Measurements from ENCODE around the gene RHOF.
A peak's percentile ranks its signal among the peaks of the same experiment; 100 is the strongest.

The RHOF gene

GRCh38 chr12:121819212-121819949 is 25.9 kb upstream of the RHOF start:
- DNase-seq (ENCODE audit: low read depth), result no peak

- DNase-seq (ENCODE audit: low read depth), result no peak
Observed at GRCh38 chr12:121817648-121818043, 24.2 kb upstream of the RHOF start.

GRCh38 chr12:121816925-121817647 is 23.6 kb upstream of the RHOF start:
- DNase-seq (ENCODE audit: low read depth), result no peak

- DNase-seq (ENCODE audit: low read depth), result no peak
Observed at GRCh38 chr12:121815263-121815662, 21.8 kb upstream of the RHOF start.

DNA sequence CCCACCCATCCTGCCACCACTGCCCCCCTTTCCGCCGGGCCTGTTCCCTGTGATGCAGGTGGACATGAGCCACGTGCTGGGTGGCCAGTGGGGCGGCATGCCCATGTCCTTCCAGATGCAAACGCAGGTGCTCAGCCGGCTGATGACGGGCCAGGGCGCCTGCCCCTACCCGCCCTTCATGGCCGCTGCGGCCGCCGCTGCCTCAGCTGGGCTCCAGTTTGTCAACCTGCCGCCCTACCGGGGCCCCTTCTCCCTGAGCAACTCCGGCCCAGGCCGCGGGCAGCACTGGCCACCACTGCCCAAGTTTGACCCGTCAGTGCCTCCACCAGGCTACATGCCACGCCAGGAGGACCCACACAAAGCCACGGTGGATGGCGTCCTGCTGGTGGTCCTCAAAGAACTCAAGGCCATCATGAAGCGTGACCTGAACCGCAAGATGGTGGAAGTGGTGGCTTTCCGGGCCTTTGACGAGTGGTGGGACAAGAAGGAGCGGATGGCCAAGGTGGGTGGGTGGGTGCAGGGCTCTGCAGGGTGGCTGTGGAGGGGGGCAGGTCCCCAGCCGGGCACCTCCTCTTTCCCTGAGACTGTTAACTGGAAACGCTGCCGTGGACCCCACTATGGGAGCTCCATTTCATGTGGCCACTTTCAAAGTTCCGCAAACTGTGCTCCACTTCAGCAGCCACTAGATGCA is 21.1 kb upstream of the RHOF start:
- no peak for DNase-seq (ENCODE audit: low read depth)

DNA sequence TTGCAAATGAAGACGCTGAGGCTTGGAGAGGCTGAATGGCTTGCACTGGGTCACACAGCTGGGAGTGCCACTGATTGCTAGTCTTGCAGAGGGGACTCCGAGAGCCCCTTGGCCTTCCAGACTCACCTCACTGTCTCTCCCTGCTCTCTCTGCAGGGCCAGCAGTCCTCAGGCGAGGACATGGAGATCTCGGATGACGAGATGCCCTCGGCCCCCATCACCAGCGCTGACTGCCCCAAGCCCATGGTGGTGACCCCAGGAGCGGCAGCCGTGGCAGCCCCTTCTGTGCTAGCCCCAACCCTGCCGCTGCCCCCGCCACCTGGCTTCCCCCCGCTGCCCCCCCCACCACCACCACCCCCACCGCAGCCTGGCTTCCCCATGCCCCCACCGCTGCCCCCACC is 20.5 kb upstream of the RHOF start:
- no peak for DNase-seq (ENCODE audit: low read depth)

GRCh38 chr12:121812921-121813896 is 19.7 kb upstream of the RHOF start:
- DNase-seq (ENCODE audit: low read depth), result no peak

DNA sequence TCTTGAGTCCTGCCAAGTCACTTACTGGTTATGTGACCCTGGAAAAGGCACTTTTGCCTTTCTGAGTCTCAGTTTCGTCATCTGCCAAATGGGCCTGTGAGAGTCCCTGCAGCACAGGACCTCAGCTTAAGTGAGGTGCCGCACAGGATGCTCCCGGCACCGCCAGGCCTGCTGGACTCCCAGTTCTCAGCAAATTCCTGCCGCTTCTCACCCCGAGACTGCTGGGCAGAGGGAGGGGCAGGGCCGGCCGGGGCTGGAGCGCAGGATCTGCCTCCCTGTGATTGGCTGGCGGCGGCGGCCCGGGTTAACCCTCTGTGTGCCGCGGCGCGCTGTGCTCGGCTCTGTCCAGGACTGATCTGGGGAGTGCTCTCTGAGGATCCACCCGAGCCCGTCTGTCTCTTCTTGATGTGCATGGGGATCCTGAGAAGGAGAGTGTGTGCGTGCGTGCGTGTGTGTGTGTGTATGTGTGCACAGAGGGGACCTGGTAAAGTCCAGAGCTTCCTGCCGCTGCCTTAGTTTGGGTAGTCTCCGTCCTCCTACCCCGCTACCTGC is 18.9 kb upstream of the RHOF start:
- DNase-seq (ENCODE audit: low read depth), result no peak

DNA sequence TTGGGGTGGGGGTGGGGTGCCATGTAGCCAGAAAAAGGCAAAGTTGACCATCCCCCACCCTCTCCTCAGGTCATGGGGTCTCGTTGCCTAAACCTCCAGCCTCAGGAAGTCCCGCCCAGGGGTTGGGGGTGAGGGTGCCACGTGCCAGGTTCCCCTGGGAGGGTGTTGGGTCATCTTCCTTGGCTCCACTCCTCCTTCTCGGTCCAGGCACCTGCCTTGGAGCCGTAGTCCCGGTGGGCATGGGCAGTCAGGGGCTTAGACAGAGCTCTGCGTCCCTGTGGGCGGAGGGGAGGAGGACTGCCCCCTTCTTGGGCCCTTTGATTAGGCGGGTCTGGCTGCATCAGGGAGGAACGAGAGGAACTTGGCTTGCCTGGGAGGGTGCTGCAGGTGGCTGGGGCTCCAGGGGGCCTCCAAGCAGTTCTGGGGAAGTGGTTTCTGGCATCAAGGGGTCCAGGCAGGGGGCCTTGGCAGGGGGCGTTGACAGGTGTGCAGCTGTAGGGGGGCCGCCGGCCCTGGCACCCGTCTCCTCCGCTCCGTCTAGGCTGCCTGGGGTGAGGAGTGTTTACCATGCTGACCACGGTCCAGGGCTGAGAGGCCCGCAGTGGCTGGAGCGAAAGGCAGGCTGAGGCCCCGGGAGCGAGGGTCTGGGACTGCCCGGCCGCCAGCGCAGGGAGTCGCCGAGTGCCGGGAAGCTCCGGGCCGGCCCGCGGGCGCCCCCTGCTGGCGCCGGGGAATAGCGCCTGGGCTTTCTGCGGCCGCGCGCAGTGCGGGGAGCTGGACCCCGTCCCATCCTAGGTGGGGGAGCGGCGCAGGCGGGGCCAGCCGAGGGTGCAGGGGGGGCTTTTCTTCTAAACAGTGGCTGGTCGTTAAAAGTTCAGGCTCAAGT is 18.2 kb upstream of the RHOF start:
- peak; percentile 62 for DNase-seq (ENCODE audit: low read depth)

DNA sequence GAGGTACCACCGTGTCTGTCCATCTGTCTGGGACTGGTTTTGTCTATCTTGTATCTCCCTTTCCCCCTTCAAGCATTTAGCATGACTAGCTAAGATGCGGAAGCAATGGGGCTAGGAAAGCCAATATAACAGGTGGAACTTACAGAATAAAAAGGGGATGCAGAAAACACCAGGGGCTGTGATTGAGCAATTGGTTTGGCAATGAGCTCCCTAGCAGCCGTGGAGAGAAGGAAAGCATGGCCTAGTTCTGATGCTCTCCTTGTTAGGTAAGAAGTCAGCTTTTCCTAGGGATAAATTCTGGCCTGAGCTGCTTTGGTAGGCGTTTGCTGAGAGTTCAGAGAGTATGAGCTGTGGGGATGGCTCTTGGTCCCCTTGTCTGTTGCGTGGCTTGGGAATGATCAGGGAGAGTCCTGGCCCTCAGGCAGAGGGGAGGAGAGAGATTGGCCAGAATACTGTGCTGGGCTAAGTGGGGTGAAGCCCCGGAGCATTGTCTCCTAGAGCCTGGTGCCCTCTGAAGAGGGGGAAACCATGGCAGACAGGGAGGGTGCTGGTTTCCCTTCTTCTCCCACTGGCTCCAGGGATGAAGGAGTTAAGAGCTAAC is 17.4 kb upstream of the RHOF start:
- DNase-seq (ENCODE audit: low read depth), result no peak

GRCh38 chr12:121810234-121810817 is 16.8 kb upstream of the RHOF start:
- no peak for DNase-seq (ENCODE audit: low read depth)

GRCh38 chr12:121809712-121810116 is 16.2 kb upstream of the RHOF start:
- DNase-seq (ENCODE audit: low read depth), result no peak

DNA sequence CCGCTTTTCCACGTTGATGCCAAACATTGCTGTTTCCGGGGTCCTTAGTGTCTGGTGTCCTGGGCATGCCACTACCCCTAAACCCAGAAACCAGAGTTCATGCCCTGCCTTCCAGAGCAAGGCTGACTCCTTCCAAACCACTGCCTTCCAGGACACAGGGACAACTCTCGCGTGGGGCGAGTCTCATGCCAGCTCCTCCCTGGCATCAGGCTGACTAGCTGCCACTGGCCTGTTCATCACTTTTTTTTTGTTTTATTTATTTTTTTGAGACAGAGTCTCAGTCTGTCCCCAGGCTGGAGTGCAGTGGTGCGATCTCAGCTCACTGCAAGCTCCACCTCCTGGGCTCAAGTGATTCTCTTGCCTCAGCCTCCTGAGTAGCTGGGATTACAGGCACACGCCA is 15.1 kb upstream of the RHOF start:
- DNase-seq (ENCODE audit: low read depth), result no peak

- DNase-seq (ENCODE audit: low read depth), result no peak
Observed at GRCh38 chr12:121807642-121808347, 14.3 kb upstream of the RHOF start.

DNA sequence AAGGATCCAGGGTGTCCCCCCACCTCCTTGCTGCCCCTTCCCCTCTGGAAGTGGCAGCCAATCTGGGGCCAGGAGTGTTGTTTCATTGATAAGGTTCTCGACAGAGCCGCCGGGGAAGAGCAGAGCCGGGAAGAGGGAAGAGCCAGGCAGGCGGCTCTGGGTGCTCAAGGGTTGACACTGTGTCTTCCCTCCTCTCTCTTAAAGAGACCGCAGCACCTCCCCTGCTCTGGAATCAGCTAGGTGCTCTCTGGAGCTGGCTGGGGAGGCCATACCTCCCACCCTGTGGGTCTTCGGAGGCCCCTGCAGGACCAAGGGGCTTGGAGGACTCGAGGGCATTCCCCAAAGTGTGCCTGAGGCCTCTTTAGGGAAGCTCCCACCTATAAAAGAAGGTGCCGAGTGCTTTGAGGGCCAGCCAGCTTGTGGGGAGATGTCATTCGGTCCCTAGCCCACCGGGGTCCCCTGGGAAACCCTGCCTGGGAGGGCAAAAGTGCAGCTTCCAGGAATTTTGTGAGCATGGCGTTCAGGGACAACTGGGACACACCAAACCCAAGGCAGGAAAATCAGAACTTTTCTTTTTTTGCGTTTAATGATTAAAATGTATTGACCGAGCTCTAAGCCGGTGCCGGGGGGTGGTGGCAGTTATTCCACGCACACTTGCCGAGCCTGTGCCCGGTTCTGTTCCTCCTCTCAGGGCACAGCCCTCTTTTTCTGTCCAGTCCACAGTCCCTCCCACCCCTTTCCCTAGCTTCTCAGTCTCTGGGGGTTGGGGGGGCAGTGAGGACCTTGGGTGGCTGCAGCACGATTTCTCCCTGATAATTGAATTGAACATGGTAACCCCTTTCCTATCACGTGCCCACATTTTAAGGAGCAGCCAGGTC is 13.3 kb upstream of the RHOF start:
- no peak for DNase-seq (ENCODE audit: low read depth)

DNA sequence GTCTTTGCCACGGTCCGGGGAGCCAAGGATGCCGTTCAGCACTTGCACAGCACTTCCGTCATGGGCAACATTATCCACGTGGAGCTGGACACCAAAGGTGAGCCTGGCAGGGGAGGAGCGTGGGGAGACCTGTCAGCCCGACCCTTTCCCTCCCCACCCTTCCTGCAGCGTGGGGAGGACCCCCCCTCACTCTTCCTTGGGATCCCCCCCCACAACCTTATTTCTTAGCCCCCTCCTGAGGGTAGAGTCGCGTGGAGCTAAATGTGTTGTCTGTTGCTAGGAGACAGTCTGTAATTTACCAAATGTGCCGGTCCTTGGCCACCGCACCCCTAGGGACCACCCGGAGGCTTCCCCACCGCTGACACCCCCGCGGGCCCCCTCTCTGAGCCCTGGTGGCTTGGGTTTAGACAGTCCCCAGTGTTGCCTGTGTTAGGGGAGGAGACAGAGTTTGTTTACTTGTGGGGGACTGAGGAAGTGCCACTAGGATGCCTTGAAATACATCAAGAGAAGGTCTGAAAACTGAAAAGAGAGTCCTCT is 12.6 kb upstream of the RHOF start:
- no peak for DNase-seq (ENCODE audit: low read depth)

DNA sequence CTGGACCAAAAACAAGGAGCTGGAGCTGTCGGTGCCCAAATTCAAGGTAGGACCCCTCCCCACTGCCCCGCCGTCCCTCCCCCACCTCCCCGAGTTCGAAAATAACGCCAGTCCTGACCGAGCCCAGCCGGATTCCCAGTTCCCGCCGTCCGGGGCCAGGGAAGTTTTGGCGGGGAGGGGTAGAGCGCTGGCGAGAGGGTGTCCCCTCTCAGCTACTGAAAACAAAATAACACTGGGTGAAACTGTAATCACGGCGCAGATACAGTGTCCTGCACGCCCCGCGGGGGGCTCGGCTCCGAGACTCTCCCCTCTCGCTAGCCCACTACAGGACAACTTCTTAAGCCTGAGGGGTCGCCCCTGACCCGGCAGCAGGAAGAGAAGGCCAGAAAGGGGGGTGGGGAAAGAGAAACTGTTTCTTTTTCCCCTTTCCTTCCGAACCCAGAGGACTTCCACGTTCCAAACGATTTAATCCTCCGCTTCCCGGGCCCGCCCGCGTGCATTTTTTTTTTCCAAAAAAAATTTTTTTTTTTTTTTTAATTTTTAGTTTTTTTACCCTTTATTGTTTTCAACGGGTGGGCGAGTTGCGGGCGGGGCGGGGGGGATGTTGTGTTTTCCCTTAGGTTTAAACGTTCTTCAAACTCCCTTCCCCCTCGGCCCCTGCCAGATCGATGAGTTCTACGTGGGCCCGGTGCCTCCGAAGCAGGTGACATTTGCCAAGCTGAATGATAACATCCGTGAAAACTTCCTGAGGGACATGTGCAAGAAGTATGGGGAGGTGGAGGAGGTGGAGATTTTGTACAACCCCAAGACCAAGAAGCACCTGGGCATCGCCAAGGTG is 11.9 kb upstream of the RHOF start:
- no peak for DNase-seq (ENCODE audit: low read depth)

Data from activated T-helper 9 cell treated with anti-CD3 and anti-CD28 coated beads, Interleukin-2, amount 50 U/mL, for 16 hours (primary cell).